Activated T-helper 1 cell treated with Interleukin-2 at 50 U/mL for 16 hours (primary cell): ENCODE data around the gene MARCHF10.

ENCODE experiments used
- DNase-seq: peaks from one replicate; pipeline ENCODE4 v3.0.0-alpha.2; 2020; ENCODE audit warnings: low read depth

MARCHF10 gene

DNA sequence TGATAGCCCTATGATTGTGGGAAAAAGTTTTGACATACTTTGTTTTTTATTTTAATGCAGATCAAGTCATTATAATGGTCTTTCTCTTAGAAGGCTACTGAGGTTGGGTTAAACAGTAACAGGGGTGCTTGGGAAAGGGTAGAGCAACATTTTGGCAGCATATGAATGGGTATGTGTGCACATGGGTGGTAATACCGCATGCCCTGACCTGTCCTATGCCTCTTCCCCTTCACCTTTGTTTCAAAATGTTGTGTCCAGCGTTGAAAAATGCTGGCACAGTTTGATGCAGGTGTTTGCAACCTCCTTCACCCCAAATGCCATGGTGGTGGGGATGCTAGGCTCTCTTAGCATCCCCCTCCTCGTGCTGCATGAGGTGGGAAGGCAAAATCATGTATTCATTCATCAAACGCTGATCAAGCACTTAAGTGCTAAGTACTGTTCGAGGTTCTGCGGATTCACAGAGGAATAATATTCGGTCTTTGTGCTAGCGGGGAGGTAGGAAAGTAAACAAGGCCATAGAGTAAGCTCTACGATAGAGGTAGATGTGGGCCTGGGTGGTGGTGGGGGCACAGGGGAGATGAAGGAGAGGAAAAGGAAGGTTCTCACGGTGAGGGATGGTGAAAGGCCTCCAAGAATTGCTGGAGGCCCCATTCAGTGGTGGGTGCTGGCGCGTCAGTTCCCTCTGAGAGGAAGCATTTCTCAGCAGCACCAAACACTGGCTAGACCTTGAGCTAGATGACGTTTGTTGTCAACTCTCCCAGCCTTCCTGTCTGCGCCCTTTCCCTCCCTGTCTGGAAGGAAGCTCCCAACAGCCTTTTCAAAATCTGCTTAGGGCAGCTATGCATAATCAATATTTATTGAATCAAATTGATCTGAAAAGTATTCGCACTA, 13.3 kb upstream of the MARCHF10 start:
- no peak for DNase-seq

GRCh38 chr17:62819511-62820221, 11.6 kb upstream of the MARCHF10 start:
- no peak for DNase-seq

DNA sequence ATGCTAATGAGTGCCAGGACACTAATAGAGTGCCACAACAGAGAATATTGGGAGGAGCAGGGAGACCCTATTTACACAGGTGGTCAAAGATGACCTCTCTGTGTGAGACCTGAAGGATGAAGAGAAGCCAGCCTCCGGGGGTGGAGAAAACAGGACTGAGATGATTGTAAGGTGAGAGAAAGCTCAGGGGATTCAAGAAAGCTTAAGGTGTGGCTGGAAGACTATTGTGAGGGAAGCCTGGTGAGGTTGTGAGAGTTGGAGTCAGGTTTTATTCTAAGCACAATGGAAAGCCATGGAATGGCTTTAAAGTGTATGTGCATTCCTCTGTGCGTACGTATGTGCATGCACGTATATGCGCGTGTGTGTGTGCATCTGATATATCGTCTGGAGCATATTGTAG, 10.4 kb upstream of the MARCHF10 start:
- no peak for DNase-seq

DNA sequence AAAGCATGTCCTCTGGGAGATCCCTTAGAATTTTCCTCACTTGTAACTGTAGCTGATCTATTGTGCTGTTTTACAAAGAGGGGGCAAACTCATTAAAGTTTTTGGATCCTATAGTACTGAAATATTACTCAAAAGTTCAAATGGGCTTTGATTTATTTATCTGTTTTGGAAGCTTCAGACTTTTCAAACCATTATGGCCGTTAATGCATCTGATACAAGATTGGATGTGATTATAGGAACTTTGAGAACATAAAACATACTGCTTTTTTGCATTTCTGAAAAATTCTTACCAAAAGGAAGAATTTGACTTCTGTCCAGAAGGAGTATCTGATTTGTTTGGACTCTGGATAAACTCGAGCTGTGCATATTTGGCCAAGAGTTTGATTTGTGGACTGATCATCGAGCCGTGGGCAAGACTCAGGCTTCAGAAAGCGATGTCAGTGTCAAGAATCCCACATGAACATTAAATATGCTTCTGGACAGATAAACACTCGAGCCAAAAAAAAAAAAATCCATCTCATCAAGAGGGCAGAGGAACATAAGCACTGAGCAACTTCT, 8.2 kb upstream of the MARCHF10 start:
- DNase-seq, result no peak

GRCh38 chr17:62809656-62810055, 1.5 kb upstream of the MARCHF10 start:
- no peak for DNase-seq

- DNase-seq, result no peak
Measured at GRCh38 chr17:62808576-62808970, 459 bp upstream of the MARCHF10 start.

DNA sequence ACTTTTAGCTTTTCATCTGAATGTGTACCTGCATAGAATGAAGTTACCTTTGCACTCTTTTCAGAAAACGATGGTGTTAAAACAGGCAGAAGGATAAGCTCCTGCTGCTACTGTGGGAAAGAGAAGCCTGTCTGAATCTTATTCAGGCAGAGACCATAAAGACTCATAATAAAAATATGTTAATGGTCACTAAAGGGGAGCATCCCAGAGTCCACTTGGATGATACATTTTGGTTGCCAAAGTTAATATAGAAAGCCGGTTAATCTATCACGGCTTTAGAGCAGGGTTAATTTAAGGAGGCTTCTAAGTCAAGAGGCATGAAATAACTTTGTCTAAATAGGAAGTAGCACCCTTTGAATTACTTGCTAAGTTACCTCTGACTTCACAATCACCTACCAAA, 2.9 kb downstream of the MARCHF10 start:
- DNase-seq, result no peak

DNA sequence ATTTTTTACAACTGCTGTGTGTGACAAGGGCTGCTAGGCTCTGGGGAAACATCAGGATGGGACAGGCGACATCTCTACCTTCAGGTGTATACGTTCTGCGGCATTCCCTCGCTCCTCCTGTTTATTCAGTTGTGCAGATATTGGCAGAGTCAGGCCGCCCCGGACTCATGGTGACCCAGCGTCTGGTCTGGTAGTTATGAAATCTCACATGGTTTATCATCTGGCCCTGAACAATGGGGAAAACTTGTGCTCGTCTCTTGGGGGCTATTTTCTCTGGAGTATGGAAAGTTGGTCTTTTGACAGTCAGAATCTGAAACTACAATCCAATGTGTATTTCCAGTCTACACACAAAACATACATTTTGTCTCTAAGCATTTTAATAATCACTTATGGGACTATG, 3.3 kb downstream of the MARCHF10 start:
- DNase-seq, result no peak

- DNase-seq, result no peak
Measured at GRCh38 chr17:62804025-62804424, 4.1 kb downstream of the MARCHF10 start.

DNA sequence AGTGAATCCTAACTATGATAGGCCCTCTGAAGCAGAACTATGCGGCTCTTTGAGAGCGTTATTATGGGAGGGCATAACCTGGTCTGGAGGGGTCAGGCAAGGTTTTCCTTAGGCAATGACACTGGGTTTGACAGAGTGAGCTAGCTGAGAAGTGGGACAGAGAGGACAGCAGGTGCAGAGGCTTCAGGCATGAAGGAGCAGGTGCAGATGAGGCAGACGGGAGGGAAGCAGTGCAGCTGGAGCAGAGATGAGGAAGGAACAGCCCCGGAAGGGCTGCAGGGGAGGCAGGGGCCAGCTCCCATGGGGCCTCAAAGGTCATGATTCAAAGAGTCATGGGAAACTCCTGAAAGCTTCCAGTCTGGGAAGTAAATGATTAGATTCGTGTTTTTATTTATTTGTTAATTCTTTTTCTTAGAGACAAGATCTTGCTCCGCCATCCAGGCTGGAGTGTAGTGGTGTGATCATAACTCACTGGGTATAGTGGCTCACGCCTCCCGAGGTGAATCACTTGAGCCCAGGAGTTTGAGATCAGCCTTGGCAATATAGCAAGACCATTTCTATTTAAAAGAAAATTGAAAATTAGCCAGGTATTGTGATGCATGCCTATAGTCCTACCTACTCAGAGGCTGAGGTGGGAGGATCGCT, 5.4 kb downstream of the MARCHF10 start:
- DNase-seq, result no peak

GRCh38 chr17:62801553-62802114, 6.5 kb downstream of the MARCHF10 start:
- no peak for DNase-seq

DNA sequence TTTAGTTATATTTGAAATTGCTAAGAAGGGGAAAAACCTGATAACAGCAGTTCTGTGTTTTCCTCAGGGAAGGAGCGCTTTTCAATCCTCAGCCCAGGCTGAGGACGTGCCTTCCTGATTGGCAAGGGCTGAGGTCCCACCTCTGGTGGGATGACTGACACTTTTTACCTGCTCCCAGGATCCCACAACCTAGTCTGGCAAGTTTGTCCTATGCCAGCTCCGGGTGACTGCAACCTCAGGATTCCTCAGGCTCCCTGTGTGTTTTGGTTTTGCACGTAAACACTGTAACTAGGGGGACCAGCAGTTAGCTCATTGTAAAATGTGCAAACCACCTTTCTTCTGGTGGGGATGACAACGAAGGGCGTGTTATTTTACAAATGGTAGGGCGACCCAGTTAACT, 7.5 kb downstream of the MARCHF10 start:
- DNase-seq, result no peak

- DNase-seq, result no peak
Measured at GRCh38 chr17:62797959-62798358, 10.2 kb downstream of the MARCHF10 start.

DNA sequence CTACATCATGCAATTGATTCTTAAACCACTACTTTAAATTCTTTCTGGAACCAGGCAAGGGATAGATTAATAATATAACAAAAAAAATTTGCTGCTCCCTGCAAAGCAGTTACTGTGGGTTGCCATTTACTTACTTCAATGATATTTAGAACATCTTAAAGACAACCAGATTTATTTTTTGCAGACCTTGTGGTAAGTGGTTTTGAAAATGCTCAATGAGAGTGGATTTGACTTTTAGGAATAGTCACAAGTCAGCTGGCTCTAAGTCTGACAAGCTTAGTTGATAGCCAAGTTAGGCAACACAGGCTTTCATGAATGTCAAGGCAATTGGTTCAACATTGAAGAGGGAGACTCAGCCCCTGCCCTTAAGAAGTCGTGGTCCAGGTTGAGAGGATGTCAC, 11.8 kb downstream of the MARCHF10 start:
- DNase-seq, result no peak

DNA sequence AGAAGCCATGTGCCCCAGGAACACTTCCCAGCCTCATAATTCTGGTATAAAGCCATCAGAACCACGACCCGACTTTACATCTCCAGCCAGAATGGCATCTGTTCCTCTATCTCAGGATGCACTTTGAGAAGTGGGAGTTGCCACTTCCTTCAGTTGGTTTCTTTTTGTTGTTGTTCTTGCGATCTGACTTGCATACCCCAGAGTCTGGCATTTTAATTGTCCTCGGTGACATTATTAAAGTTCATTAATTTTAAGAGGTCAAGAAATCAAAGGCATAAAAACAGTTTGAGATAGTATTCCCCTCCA, 13.5 kb downstream of the MARCHF10 start:
- DNase-seq, result no peak

DNA sequence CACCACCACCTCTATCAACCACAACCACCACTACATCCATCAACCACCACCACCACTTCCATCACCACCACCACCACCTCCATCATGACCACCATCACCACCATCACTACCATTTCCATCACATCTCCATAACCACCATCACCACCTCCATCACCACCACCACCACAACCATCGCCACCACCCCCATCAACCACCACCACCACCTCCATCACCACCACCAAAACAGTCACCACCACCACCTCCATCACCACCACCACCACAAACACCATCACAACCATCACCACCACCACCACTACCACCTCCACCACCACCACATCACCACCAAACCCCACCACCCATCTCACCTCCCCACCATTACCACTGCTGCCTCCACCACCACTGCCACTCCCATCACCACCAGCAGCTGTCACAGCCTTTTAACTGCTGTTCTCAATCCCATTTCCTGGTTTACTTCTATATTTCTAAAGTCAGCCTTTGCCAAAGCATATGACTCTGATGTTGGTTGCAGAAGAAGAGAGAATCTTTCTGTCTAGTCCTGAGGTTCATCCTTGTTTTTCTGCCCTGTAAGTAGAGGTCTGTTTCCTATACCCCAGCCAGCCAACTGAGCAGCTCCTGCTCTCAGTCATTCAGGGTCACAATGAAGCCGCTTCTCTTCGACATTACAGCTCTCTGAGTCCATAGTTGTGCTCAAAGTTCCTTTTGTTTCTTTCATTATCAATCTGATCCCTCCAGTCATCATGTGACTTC, 14.0 kb downstream of the MARCHF10 start:
- no peak for DNase-seq

DNA sequence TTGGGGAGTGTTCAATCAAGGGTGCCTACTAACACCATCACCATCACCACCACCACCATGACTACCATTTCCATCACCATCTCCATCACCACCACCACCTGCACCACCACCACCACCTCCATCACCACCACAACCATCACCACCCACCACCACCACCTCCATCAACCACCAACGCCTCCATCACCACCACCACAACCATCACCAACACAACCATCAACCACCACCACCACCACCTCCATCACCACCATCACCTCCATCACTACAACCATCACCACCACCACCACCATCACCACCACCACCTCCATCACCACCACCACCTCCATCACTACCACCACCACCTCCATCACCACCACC, 15.7 kb downstream of the MARCHF10 start:
- no peak for DNase-seq

DNA sequence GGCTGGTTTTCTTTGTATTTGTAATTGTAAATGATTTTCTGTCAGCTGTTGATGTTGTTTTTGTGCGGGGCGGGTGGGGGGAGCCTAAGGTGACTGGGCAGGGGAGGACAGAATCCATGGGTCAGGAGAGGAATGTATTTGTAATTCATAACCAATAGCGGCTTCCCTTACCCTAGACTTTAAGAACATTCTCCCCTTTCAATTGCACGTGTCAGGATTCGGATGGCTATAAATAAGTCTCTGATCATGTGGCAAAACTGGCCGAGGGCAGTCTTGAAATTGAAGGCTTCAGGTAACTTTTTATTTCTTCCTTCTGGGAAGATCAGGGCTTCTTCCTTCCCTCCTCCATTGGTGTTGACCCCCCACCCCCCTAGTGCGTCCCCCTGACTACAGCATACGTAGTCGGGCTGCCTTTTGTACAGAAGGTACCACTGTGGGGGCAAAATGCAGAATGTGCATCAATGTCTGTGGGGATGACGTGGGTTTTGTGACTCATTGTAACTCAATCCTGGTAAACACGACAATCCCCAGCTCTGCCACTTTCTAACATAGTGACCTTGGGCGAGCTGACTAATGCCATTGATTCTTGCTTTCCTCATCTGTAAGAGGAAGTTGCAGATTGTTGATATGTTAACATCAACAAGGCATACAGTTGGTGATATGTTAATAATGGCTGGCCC, 16.2 kb downstream of the MARCHF10 start:
- DNase-seq, result no peak

DNA sequence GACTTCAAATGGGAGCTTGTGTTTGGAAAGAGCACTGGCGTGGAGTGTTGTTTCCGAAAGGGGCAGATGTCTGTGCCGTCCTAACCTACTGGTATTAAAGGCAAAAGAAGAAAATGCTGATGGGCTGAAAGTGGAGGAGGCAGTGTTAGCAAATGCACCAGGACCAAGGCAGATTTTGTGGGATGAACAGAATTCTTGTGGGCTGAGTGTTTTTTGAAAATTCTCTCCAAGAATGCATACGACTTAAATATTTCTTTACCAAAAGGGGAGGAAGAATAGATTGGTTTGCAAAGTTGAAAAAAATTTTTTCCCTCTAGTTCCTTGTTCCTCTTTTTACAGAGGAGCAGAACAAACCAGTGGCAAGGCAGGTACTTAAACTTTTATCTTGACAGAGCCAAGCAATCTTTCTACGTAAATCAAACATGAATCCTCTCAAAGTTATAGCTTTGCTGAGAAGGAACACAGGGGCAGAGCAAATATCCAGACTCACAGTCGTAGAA, 16.8 kb downstream of the MARCHF10 start:
- DNase-seq, result no peak

- DNase-seq, result no peak
Measured at GRCh38 chr17:62790564-62790986, 17.5 kb downstream of the MARCHF10 start.

DNA sequence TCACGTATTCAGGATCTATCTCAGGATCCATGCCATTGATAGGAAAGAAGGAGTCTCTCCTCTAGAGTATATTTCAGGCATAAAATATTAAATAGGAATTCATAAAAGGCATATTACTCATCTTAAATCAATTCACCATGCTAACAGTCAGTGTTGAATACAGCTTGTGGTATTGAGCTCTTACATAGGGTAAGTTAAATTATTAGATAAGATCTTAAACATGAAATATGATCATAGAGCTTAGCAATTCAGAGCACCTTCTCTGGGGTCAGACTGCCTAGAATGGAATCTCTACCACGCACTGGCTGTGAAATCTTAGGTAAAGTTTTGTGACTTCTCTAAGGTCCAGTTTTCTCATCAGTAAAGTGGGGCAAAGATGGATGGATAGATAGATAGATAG, 20.7 kb downstream of the MARCHF10 start:
- DNase-seq, result no peak
